ENCODE measurements around the gene SF1.

Gene SF1

GRCh38 chr11:64723907-64724862 is 54.2 kb downstream of the SF1 start:
- no peak for DNase-seq

GRCh38 chr11:64723117-64723906 is 55.0 kb downstream of the SF1 start, which contains the start of gene NRXN2:
Gene NRXN2 (minus strand): TSS chr11:64723197. CDS start chr11:64713699, 9,498 bp downstream.
- DNase-seq = peak; percentile 62 to 78

- no peak for DNase-seq
These were observed 55.9 kb downstream of the SF1 start for GRCh38 chr11:64722141-64723065.

- no peak for DNase-seq
These were observed 57.0 kb downstream of the SF1 start for GRCh38 chr11:64721359-64721699.

- DNase-seq = no peak
These were observed 57.5 kb downstream of the SF1 start for GRCh38 chr11:64720640-64721358.

- DNase-seq = no peak
These were observed 58.2 kb downstream of the SF1 start for GRCh38 chr11:64720167-64720566.

- DNase-seq = no peak
These were observed 58.9 kb downstream of the SF1 start for GRCh38 chr11:64719406-64719805.

- no peak for DNase-seq
These were observed 59.6 kb downstream of the SF1 start for GRCh38 chr11:64718780-64719124.

GRCh38 chr11:64718084-64718779 is 60.1 kb downstream of the SF1 start:
- DNase-seq = no peak

- DNase-seq = no peak
These were observed 61.1 kb downstream of the SF1 start for GRCh38 chr11:64717268-64717578.

- DNase-seq = no peak
These were observed 61.7 kb downstream of the SF1 start for GRCh38 chr11:64716473-64717267.

- no peak for DNase-seq
These were observed 62.4 kb downstream of the SF1 start for GRCh38 chr11:64715756-64716472.

GRCh38 chr11:64715110-64715509 is 63.2 kb downstream of the SF1 start:
- no peak for DNase-seq

- DNase-seq = no peak
These were observed 63.7 kb downstream of the SF1 start for GRCh38 chr11:64714666-64715065.
